ENCODE results near the gene BMERB1.
A peak's percentile ranks its signal among the peaks of the same experiment; 100 is the strongest.

Gene BMERB1

DNA sequence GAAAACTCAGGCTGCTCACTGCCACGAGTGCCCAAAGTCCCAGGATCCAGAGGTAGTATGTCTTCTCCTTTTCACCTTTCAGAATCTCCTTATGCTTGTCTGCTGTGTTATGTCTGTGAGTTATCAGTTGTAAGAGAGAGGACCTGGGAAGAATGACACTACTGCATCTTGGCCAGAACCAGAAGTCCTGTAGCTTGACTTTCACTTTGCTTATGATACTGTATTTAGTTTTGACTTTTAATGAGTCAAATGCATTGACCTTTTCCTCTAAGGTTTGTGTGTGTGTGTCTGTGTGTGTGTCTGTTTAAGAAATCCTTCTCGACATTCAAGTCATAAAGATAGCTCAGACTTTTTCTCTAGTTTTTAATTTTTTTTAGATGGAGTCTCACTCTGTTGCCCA lies 43.4 kb downstream of the BMERB1 start:
- Histone ChIP-seq H3K4me3 (ENCODE audit: low read depth in 1 of 5, low read length in 5 of 5) (no peak overlapping the region), H3K4me1 (ENCODE audit: control insufficient read depth in 5 of 5, insufficient read depth in 5 of 5, low read length in 5 of 5) (peaks cover 0 to 8% (median 0%) of the 10 kb centered on the region in 5 donors), H3K9me3 (ENCODE audit: control insufficient read depth in 5 of 5, low read length in 5 of 5) (no peaks in the 10 kb centered on the region), H3K36me3 (ENCODE audit: control insufficient read depth in 5 of 5, insufficient read depth in 5 of 5, low read length in 5 of 5) (peaks cover 0 to 4% (median 0%) of the 10 kb centered on the region in 5 donors), H3K27me3 (ENCODE audit: control insufficient read depth in 5 of 5, insufficient read depth in 4 of 5, low read length in 5 of 5) (no peaks in the 10 kb centered on the region), H3K27ac (ENCODE audit: low read depth, low read length) (no peak overlapping the region), H3K9ac (ENCODE audit: low read length in 5 of 5) (no peak overlapping the region)

DNA sequence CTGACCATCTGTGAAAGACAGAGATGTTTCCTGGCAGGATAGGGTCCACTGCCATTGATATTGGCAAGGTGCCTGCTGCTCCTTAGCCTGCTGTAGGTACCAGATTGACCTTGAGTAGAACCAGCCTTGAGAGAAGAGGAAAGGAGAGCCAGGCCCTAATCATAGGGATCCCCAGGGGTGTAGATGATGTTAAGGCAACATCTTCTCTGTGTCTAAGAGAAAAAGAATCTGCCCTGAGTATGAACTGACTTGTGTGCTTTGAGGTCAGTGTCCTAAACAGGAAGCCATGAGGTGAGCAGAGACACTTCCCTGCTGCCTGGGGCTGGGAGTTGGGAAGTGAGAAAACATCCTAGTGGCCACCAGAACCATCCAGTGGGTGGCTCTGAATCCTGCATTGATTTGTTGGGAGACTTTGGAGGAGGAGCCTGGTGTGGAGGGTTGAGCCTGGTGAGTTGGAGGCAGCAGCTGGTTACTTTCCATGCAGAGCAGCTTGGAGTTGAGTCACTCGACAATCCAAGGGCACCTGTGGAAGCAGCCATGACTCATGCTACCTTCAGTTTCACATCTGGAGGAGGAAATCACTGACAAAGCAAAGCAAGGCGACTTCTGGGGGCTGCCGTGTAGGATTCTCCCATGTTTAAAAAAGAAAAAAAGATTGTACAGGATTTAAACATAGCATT lies 47.8 kb downstream of the BMERB1 start:
- peak overlapping the region in 1 of 5 donors; percentile 37 for H3K9ac ChIP-seq (ENCODE audit: low read length in 5 of 5)
- no peaks in the 10 kb centered on the region for H3K36me3 ChIP-seq (ENCODE audit: control insufficient read depth in 5 of 5, insufficient read depth in 5 of 5, low read length in 5 of 5)
- H3K27ac ChIP-seq (ENCODE audit: low read depth, low read length) = no peak overlapping the region
- peaks cover 0 to 9% (median 0%) of the 10 kb centered on the region in 5 donors for H3K4me1 ChIP-seq (ENCODE audit: control insufficient read depth in 5 of 5, insufficient read depth in 5 of 5, low read length in 5 of 5)
- no peaks in the 10 kb centered on the region for H3K9me3 ChIP-seq (ENCODE audit: control insufficient read depth in 5 of 5, low read length in 5 of 5)
- H3K27me3 ChIP-seq (ENCODE audit: control insufficient read depth in 5 of 5, insufficient read depth in 4 of 5, low read length in 5 of 5) = no peaks in the 10 kb centered on the region
- H3K4me3 ChIP-seq (ENCODE audit: low read depth in 1 of 5, low read length in 5 of 5) = no peak overlapping the region

- peaks cover 0 to 9% (median 0%) of the 10 kb centered on the region in 5 donors for H3K4me1 ChIP-seq (ENCODE audit: control insufficient read depth in 5 of 5, insufficient read depth in 5 of 5, low read length in 5 of 5)
- H3K27me3 ChIP-seq (ENCODE audit: control insufficient read depth in 5 of 5, insufficient read depth in 4 of 5, low read length in 5 of 5) = no peaks in the 10 kb centered on the region
- H3K27ac ChIP-seq (ENCODE audit: low read depth, low read length) = no peak overlapping the region
- H3K9me3 ChIP-seq (ENCODE audit: control insufficient read depth in 5 of 5, low read length in 5 of 5) = no peaks in the 10 kb centered on the region
- H3K4me3 ChIP-seq (ENCODE audit: low read depth in 1 of 5, low read length in 5 of 5) = no peak overlapping the region
- no peak overlapping the region for H3K9ac ChIP-seq (ENCODE audit: low read length in 5 of 5)
- no peaks in the 10 kb centered on the region for H3K36me3 ChIP-seq (ENCODE audit: control insufficient read depth in 5 of 5, insufficient read depth in 5 of 5, low read length in 5 of 5)
These were observed 48.4 kb downstream of the BMERB1 start for GRCh38 chr16:15482748-15483298.

GRCh38 chr16:15483857-15484256 lies 49.5 kb downstream of the BMERB1 start:
- Histone ChIP-seq H3K9me3 (ENCODE audit: control insufficient read depth in 5 of 5, low read length in 5 of 5) (no peaks in the 10 kb centered on the region), H3K9ac (ENCODE audit: low read length in 5 of 5) (no peak overlapping the region), H3K36me3 (ENCODE audit: control insufficient read depth in 5 of 5, insufficient read depth in 5 of 5, low read length in 5 of 5) (no peaks in the 10 kb centered on the region), H3K27me3 (ENCODE audit: control insufficient read depth in 5 of 5, insufficient read depth in 4 of 5, low read length in 5 of 5) (no peaks in the 10 kb centered on the region), H3K4me1 (ENCODE audit: control insufficient read depth in 5 of 5, insufficient read depth in 5 of 5, low read length in 5 of 5) (peaks cover 0 to 10% (median 1%) of the 10 kb centered on the region in 5 donors), H3K27ac (ENCODE audit: low read depth, low read length) (no peak overlapping the region), H3K4me3 (ENCODE audit: low read depth in 1 of 5, low read length in 5 of 5) (no peak overlapping the region)

DNA sequence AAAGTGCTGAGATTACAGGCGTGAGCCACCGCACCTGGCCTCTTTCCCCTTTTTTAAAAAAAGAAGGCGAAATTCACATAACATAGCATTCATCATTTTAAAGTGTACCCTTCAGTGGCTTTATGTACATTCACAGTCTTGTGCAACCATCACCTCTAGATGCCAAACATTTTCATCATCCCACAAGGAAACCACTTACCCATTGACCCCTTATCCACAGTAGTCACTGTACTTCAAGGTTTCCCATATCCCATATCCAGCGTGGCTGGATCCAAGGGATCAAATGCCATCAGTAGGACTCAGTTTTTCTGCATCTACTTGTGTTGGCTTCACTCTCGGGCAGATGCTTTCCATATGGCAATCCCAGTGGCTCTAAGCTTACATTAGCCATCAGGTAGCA lies 50.3 kb downstream of the BMERB1 start:
- no peaks in the 10 kb centered on the region for H3K36me3 ChIP-seq (ENCODE audit: control insufficient read depth in 5 of 5, insufficient read depth in 5 of 5, low read length in 5 of 5)
- H3K4me3 ChIP-seq (ENCODE audit: low read depth in 1 of 5, low read length in 5 of 5) = no peak overlapping the region
- peaks cover 0 to 16% (median 5%) of the 10 kb centered on the region in 5 donors for H3K4me1 ChIP-seq (ENCODE audit: control insufficient read depth in 5 of 5, insufficient read depth in 5 of 5, low read length in 5 of 5)
- H3K27ac ChIP-seq (ENCODE audit: low read depth, low read length) = no peak overlapping the region
- H3K9me3 ChIP-seq (ENCODE audit: control insufficient read depth in 5 of 5, low read length in 5 of 5) = no peaks in the 10 kb centered on the region
- H3K9ac ChIP-seq (ENCODE audit: low read length in 5 of 5) = no peak overlapping the region
- no peaks in the 10 kb centered on the region for H3K27me3 ChIP-seq (ENCODE audit: control insufficient read depth in 5 of 5, insufficient read depth in 4 of 5, low read length in 5 of 5)

GRCh38 chr16:15485175-15485574 lies 50.8 kb downstream of the BMERB1 start:
- no peak overlapping the region for H3K4me3 ChIP-seq (ENCODE audit: low read depth in 1 of 5, low read length in 5 of 5)
- H3K9me3 ChIP-seq (ENCODE audit: control insufficient read depth in 5 of 5, low read length in 5 of 5) = no peaks in the 10 kb centered on the region
- no peak overlapping the region for H3K9ac ChIP-seq (ENCODE audit: low read length in 5 of 5)
- no peaks in the 10 kb centered on the region for H3K36me3 ChIP-seq (ENCODE audit: control insufficient read depth in 5 of 5, insufficient read depth in 5 of 5, low read length in 5 of 5)
- no peak overlapping the region for H3K27ac ChIP-seq (ENCODE audit: low read depth, low read length)
- H3K27me3 ChIP-seq (ENCODE audit: control insufficient read depth in 5 of 5, insufficient read depth in 4 of 5, low read length in 5 of 5) = no peaks in the 10 kb centered on the region
- H3K4me1 ChIP-seq (ENCODE audit: control insufficient read depth in 5 of 5, insufficient read depth in 5 of 5, low read length in 5 of 5) = peaks cover 0 to 21% (median 9%) of the 10 kb centered on the region in 5 donors

GRCh38 chr16:15486661-15487060 lies 52.3 kb downstream of the BMERB1 start:
- H3K36me3 ChIP-seq (ENCODE audit: control insufficient read depth in 5 of 5, insufficient read depth in 5 of 5, low read length in 5 of 5) = no peaks in the 10 kb centered on the region
- no peak overlapping the region for H3K4me3 ChIP-seq (ENCODE audit: low read depth in 1 of 5, low read length in 5 of 5)
- H3K9me3 ChIP-seq (ENCODE audit: control insufficient read depth in 5 of 5, low read length in 5 of 5) = no peaks in the 10 kb centered on the region
- H3K27ac ChIP-seq (ENCODE audit: low read depth, low read length) = no peak overlapping the region
- H3K27me3 ChIP-seq (ENCODE audit: control insufficient read depth in 5 of 5, insufficient read depth in 4 of 5, low read length in 5 of 5) = no peaks in the 10 kb centered on the region
- H3K4me1 ChIP-seq (ENCODE audit: control insufficient read depth in 5 of 5, insufficient read depth in 5 of 5, low read length in 5 of 5) = peaks cover 0 to 22% (median 13%) of the 10 kb centered on the region in 5 donors
- no peak overlapping the region for H3K9ac ChIP-seq (ENCODE audit: low read length in 5 of 5)

DNA sequence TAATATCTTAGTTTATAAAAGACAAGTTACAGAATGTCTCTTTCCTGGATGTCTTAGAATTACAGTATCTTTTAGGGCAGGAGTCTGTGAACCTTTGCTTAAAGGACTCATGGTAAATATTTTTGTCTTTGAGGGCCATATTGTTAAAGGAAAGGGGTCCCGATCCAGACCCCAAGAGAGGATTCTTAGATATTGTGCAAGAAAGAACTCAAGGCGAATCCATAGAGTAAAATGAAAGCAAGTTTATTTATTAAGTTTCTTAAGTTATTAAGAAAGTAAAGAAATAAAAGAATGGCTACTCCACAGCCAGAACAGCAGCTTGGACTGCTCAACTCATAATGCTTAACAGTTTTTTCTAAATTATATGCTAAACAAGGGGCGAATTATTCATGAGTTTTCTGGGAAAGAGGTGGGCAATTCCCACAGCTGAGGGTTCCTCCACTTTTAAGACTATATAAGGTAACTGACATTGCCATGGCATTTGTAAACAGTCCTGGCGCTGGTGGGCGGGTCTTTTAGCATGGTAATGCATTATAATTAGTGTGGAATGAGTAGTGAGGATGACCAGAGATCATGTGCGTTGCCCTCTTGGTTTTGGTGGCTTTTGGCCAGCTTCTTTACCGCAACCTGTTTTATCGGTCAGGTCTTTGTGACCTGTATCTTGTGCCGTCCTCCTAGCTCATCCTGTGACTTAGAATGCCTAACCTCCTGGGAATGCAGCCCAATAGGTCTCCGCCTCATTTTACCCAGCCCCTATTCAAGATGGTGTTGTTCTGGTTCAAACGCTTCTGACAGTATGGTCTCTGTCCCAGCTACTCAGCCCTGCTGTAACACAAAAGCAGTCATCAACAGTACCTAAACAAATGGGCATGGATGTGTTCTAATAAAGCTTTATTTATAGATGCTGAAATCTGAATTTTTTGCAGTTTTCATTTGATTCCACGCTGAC lies 53.2 kb downstream of the BMERB1 start:
- Histone ChIP-seq H3K27me3 (ENCODE audit: control insufficient read depth in 5 of 5, insufficient read depth in 4 of 5, low read length in 5 of 5) (no peaks in the 10 kb centered on the region), H3K9ac (ENCODE audit: low read length in 5 of 5) (no peak overlapping the region), H3K4me3 (ENCODE audit: low read depth in 1 of 5, low read length in 5 of 5) (no peak overlapping the region), H3K36me3 (ENCODE audit: control insufficient read depth in 5 of 5, insufficient read depth in 5 of 5, low read length in 5 of 5) (no peaks in the 10 kb centered on the region), H3K27ac (ENCODE audit: low read depth, low read length) (no peak overlapping the region), H3K9me3 (ENCODE audit: control insufficient read depth in 5 of 5, low read length in 5 of 5) (no peaks in the 10 kb centered on the region), H3K4me1 (ENCODE audit: control insufficient read depth in 5 of 5, insufficient read depth in 5 of 5, low read length in 5 of 5) (peaks cover 0 to 16% (median 13%) of the 10 kb centered on the region in 5 donors)

DNA sequence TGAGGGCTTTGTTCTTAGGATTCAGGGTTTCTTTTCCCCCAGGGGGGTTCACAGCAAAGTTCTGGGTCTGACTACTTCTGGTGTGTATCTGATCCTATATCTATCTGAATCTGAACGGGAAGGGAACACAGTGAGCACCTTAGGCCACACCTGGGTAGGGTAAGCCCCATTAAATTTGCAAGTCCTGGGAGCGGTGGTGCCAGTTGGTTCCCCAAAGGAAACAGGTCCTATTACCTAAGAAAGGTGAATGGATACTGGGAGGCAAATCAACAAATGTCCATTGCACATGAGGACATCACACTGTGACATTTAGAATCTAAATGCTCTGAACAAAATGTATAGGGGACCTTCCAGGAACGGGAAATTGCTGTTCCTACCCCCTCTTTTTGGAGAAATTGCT lies 54.6 kb downstream of the BMERB1 start:
- no peaks in the 10 kb centered on the region for H3K36me3 ChIP-seq (ENCODE audit: control insufficient read depth in 5 of 5, insufficient read depth in 5 of 5, low read length in 5 of 5)
- no peaks in the 10 kb centered on the region for H3K9me3 ChIP-seq (ENCODE audit: control insufficient read depth in 5 of 5, low read length in 5 of 5)
- H3K27ac ChIP-seq (ENCODE audit: low read depth, low read length) = peak overlapping the region; percentile 25
- peaks cover 0 to 23% (median 15%) of the 10 kb centered on the region in 5 donors for H3K4me1 ChIP-seq (ENCODE audit: control insufficient read depth in 5 of 5, insufficient read depth in 5 of 5, low read length in 5 of 5)
- no peak overlapping the region for H3K4me3 ChIP-seq (ENCODE audit: low read depth in 1 of 5, low read length in 5 of 5)
- no peaks in the 10 kb centered on the region for H3K27me3 ChIP-seq (ENCODE audit: control insufficient read depth in 5 of 5, insufficient read depth in 4 of 5, low read length in 5 of 5)
- H3K9ac ChIP-seq (ENCODE audit: low read length in 5 of 5) = no peak overlapping the region

Measured in subcutaneous abdominal adipose tissue (tissue), 5 donors.